Parathyroid adenoma (tissue), 2 donors: Measurements from ENCODE around the gene ARID3A.
A peak's percentile ranks its signal among the peaks of the same experiment; 100 is the strongest.

Source experiments
- H2AFZ ChIP-seq: fragments of 300-600 bp; sonication (generic); one replicate; pipeline ENCODE4 v1.7.0; 2017; ENCODE audit warnings: antibody characterized with exemption, mild to moderate bottlenecking
- H3K27ac ChIP-seq: fragments of 300-600 bp; sonication (generic); one replicate; pipeline ENCODE4 v1.7.0; 2017
- H3K27me3 ChIP-seq: fragments of 300-600 bp; sonication (generic); one replicate; pipeline ENCODE4 v1.7.0; 2017; ENCODE audit warnings: low read length; ENCODE audit not compliant: control insufficient read depth, insufficient read depth
- H3K36me3 ChIP-seq: fragments of 300-600 bp; sonication (generic); one replicate; pipeline ENCODE4 v1.7.0; 2017; ENCODE audit warnings: low read length; ENCODE audit not compliant: control insufficient read depth, insufficient read depth
- H3K4me1 ChIP-seq: fragments of 300-600 bp; sonication (generic); one replicate; pipeline ENCODE4 v1.7.0; 2017; ENCODE audit warnings: control low read depth
- H3K4me2 ChIP-seq: fragments of 300-600 bp; sonication (generic); one replicate; pipeline ENCODE4 v1.7.0; 2017; ENCODE audit warnings: low read length
- H3K4me3 ChIP-seq: fragments of 300-600 bp; sonication (generic); one replicate; pipeline ENCODE4 v1.7.0; 2017; ENCODE audit warnings: low read depth, low read length
- H3K79me2 ChIP-seq: fragments of 300-600 bp; sonication (generic); one replicate; pipeline ENCODE4 v1.7.0; 2017; ENCODE audit warnings: control low read depth
- H3K9ac ChIP-seq: fragments of 300-600 bp; sonication (generic); one replicate; pipeline ENCODE4 v1.7.0; 2017; ENCODE audit warnings: mild to moderate bottlenecking
- H3K9me3 ChIP-seq: fragments of 300-600 bp; sonication (generic); one replicate; pipeline ENCODE4 v1.7.0; 2017; ENCODE audit warnings: low read length; ENCODE audit not compliant: control insufficient read depth
- CTCF ChIP-seq: fragments of 300-600 bp; sonication (generic); IDR thresholded peaks from one replicate; pipeline ENCODE4 v1.7.0; 2017; ENCODE audit warnings: antibody characterized with exemption, mild to moderate bottlenecking
- donor health status: primary hyperparathyroidism.

Gene ARID3A

DNA sequence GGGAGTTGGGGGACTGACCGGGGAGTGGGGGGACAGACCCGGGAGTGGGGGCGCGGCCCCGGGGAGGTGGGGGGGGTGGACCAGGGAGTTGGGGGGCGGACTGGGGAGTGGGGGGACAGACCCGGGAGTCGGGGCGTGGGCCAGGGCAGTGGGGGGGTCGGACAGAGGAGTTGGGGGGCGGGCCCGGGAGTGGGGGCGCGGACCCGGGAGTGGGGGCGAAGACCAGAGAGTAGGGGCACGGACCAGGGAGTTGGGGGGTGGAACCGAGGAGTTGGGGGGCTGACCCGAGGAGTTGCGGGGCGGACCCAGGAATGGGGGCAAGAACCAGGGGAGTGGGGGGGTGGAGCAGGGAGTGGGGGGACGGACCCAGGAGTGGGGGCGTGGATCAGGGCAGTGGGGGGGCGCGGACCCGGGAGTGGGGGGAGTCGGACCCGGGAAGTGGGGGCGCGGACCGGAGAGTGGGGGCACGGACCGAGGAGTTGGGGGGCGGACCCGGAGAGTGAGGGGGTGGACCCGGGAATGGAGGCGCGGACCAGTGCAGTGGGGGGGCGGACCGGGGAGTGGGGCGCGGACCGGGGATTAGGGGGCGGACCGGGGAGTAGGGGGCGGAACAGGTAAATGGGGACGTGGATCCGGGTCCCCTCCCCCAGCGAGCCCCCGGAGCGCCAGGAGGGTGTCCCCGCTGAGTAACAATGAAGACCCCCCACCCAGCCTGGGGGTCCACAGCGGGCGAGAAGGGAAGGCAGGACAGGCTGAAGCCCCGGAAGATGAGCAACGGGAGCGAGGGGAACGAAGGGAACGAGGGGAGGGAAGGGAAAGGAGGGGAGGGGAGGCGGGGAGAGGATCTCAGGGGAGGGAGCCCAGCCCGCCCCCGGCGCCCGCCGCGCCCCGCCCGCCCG lies 13.4 kb upstream of the ARID3A start:
- Histone ChIP-seq H3K4me3 (peak overlapping the region; percentile 69), H3K4me2 (peak overlapping the region; percentile 80), H3K4me1 (no peaks in the 10 kb centered on the region), H3K9ac (no peak overlapping the region), H3K36me3 (no peaks in the 10 kb centered on the region), H3K79me2 (peaks cover 2% of the 10 kb centered on the region), H3K9me3 (no peaks in the 10 kb centered on the region), H3K27me3 (no peaks in the 10 kb centered on the region), H2AFZ (peak overlapping the region; percentile 83), H3K27ac (peak overlapping the region; percentile 29)
- no peak for TF ChIP-seq CTCF

DNA sequence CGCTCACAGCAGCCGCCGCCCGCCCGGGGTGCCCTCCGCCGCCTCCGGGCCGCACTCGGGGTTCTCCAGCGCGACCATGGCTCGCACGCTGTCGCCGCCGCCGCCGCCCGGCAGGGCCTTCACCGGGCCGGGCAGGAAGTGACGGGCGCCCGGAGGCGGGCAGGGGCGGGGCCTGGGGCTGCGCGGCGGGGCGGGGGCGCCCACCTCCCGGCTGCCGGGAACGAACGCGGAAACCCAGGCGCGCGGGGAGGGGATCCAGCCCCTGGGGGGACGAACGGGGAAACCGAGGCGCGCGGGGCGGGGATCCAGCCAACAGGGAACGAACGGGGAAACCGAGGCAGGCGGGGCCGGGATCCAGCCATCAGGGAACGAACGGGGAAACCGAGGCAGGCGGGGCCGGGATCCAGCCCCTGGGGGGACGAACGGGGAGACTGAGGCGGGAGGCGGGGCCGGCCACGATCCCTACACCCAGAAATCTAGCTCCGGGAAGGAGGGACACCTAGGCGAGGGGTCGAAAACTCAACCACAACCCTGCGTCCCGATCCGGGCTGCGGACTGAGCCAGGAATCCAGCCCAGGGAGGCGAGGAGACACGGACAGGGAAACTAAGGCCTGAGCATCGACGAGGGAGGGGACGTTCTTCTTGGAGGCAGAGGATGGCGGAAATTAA lies 12.6 kb upstream of the ARID3A start, which contains the start of gene R3HDM4:
R3HDM4 (minus strand) TSS at position 140 of the 669 bp plus-strand sequence; CDS start at position 78, 62 bp downstream.
- Histone ChIP-seq H3K4me2 (peak within 1 kb of the TSS; percentile 82), H3K4me1 (no peaks in the 10 kb centered on the region), H3K9me3 (no peaks in the 10 kb centered on the region), H3K4me3 (peak within 1 kb of the TSS; percentile 69), H3K27ac (peak within 1 kb of the TSS; percentile 65), H3K27me3 (no peaks in the 10 kb centered on the region), H3K9ac (peak within 1 kb of the TSS; percentile 87), H3K79me2 (peaks cover 2% of the 10 kb centered on the region), H2AFZ (peak within 1 kb of the TSS; percentile 83), H3K36me3 (no peaks in the 10 kb centered on the region)
- no peak for TF ChIP-seq CTCF

DNA sequence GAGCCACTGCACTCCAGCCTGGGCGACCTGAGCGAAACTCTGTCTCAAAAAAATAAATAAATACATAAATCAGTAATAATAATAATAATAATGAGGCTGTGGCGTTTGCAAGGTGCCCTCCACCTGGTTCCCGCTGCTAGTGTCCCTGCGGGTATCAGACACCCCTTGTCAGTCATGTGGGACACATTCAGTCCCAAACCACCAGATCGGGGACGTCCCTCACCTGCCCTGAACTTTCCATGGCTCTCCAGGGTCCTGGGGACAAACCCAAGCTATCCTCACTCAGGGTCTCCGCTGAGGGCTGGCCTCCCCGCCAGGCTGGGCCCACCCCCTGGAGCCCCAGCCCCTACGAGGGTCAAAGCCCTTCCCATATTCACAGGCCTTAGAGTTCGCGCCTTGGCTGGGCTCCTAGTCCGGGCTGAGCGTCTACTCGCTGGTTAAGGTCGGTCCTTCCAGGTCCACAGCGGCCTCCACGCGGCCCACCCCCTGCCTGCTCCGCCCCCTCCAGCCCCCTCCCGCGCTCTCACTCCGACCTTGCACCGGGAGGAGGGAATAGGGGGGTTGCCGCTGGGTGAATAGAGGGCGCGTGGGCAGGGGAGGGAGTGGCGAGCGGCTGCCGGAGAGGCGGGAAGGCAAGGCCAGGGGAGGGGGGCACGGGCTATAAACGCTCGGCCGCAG lies 9.1 kb upstream of the ARID3A start:
- Histone ChIP-seq H3K27me3 (no peaks in the 10 kb centered on the region), H3K79me2 (peaks cover 2% of the 10 kb centered on the region), H3K27ac (no peak overlapping the region), H3K4me3 (peak overlapping the region; percentile 26), H2AFZ (no peak overlapping the region), H3K36me3 (no peaks in the 10 kb centered on the region), H3K4me1 (no peaks in the 10 kb centered on the region), H3K9ac (no peak overlapping the region), H3K4me2 (peak overlapping the region; percentile 64), H3K9me3 (no peaks in the 10 kb centered on the region)
- no peak for TF ChIP-seq CTCF

- peak within 1 kb of the TSS; percentile 64 for H3K4me2 ChIP-seq
- no peaks in the 10 kb centered on the region for H3K27me3 ChIP-seq
- H2AFZ ChIP-seq, result peak within 1 kb of the TSS; percentile 7
- H3K4me1 ChIP-seq, result no peaks in the 10 kb centered on the region
- peaks cover 2% of the 10 kb centered on the region for H3K79me2 ChIP-seq
- peak within 1 kb of the TSS; percentile 26 for H3K4me3 ChIP-seq
- peak; percentile 42 for TF ChIP-seq CTCF
- no peaks in the 10 kb centered on the region for H3K9me3 ChIP-seq
- no peaks in the 10 kb centered on the region for H3K36me3 ChIP-seq
- H3K27ac ChIP-seq, result no peak within 1 kb of the TSS
- H3K9ac ChIP-seq, result no peak within 1 kb of the TSS
These were observed 8.3 kb upstream of the ARID3A start, which contains the start of gene KISS1R for GRCh38 chr19:917323-918151. TSS of gene KISS1R (plus strand) at chr19:917333. CDS start at chr19:917503, 170 bp downstream.
